Loucy (cell line): ENCODE measurements around the gene RBM28.

ENCODE experiments used
- H2AFZ ChIP-seq: fragments of 200-600 bp; sonication (generic); 2 replicates; pipeline ENCODE4 v1.6.0; 2016; ENCODE audit warnings: antibody characterized with exemption, mild to moderate bottlenecking, low read length, moderate library complexity
- H3F3A ChIP-seq: fragments of 200-600 bp; 2 replicates; pipeline ENCODE4 v1.6.0; 2016; ENCODE audit warnings: antibody characterized with exemption, low read depth, mild to moderate bottlenecking
- H3K27me3 ChIP-seq: fragments of 200-600 bp; sonication (generic); 2 replicates; pipeline ENCODE4 v1.6.1; 2014; ENCODE audit warnings: low read length, mild to moderate bottlenecking; ENCODE audit not compliant: insufficient read depth, poor library complexity, severe bottlenecking
- H3K36me3 ChIP-seq: fragments of 200-600 bp; sonication (generic); 2 replicates; pipeline ENCODE4 v1.6.1; 2016; ENCODE audit warnings: low read length; ENCODE audit not compliant: insufficient read depth
- H3K4me1 ChIP-seq: fragments of 200-600 bp; sonication (generic); 2 replicates; pipeline ENCODE4 v1.5.1; 2014; ENCODE audit warnings: low read length, mild to moderate bottlenecking; ENCODE audit not compliant: insufficient read depth, poor library complexity, severe bottlenecking
- H3K4me2 ChIP-seq: fragments of 200-600 bp; sonication (generic); 2 replicates; pipeline ENCODE4 v1.6.0; 2014; ENCODE audit warnings: antibody characterized with exemption, low read length, low read depth, mild to moderate bottlenecking; ENCODE audit not compliant: poor library complexity, severe bottlenecking
- H3K4me3 ChIP-seq: fragments of 200-600 bp; sonication (generic); 2 replicates; pipeline ENCODE4 v1.5.1; 2014; ENCODE audit warnings: low read length, mild to moderate bottlenecking, mixed read lengths; ENCODE audit not compliant: poor library complexity, severe bottlenecking
- H3K79me2 ChIP-seq: fragments of 200-600 bp; sonication (generic); 2 replicates; pipeline ENCODE4 v1.6.1; 2014; ENCODE audit warnings: low read length; ENCODE audit not compliant: insufficient read depth
- H3K9ac ChIP-seq: fragments of 200-600 bp; sonication (generic); 2 replicates; pipeline ENCODE4 v1.6.0; 2014; ENCODE audit warnings: mild to moderate bottlenecking, low read depth, low read length, moderate library complexity; ENCODE audit not compliant: poor library complexity, severe bottlenecking
- H3K9me2 ChIP-seq: fragments of 200-600 bp; sonication (generic); replicated peaks from 2 replicates; pipeline ENCODE4 v1.6.1; 2016; ENCODE audit warnings: low read depth, low read length, mixed read lengths
- H3K9me3 ChIP-seq: fragments of 200-600 bp; sonication (generic); 2 replicates; pipeline ENCODE4 v1.6.1; 2014; ENCODE audit warnings: mild to moderate bottlenecking, antibody characterized with exemption, low read length, low read depth; ENCODE audit not compliant: insufficient read depth
- H4K20me1 ChIP-seq: fragments of 200-600 bp; sonication (generic); 2 replicates; pipeline ENCODE4 v1.6.0; 2014; ENCODE audit warnings: antibody characterized with exemption, low read length, mild to moderate bottlenecking; ENCODE audit not compliant: insufficient read depth, poor library complexity, severe bottlenecking
- EZH2phosphoT487 ChIP-seq: fragments of 200-600 bp; IDR thresholded peaks from 2 replicates; pipeline ENCODE4 v1.6.1; 2018; ENCODE audit warnings: antibody characterized with exemption, mild to moderate bottlenecking, moderate library complexity, borderline replicate concordance
- TF ChIP-seq, protein P1 (sequence below): fragments of 200-600 bp; sonication (generic); conservative IDR thresholded peaks from 2 replicates; pipeline ENCODE4 v1.5.1; 2014; ENCODE audit warnings: mild to moderate bottlenecking, antibody characterized with exemption, low read length

The RBM28 gene

DNA sequence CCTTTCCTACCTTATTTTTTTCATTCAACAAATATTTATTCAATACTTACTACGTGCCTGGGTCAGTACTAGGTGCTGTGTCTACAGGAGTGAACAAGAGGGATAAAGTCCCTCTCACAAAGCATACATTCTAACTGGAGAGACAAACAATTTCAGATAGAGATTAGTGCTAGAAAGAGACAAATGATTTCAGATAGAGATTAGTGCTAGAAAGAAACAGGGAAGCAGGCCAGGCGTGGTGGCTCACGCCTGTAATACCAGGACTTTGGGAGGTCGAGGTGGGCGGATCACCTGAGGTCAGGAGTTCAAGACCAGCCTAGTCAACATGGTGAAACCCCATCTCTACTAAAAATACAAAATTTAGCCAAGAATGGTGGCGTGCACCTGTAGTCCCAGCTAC is 34.6 kb downstream of the RBM28 start:
- Histone ChIP-seq H3K4me1 (peaks cover 4% of the 10 kb centered on the region), H3K27me3 (no peaks in the 10 kb centered on the region), H3K4me2 (no peak overlapping the region), H3K4me3 (no peak overlapping the region), H3K9me2 (no peaks in the 10 kb centered on the region), H3K9me3 (no peaks in the 10 kb centered on the region), H3K79me2 (no peaks in the 10 kb centered on the region), H2AFZ (no peak overlapping the region), H4K20me1 (no peaks in the 10 kb centered on the region), H3K9ac (no peak overlapping the region), H3K36me3 (peaks cover 86% of the 10 kb centered on the region), H3F3A (no peaks in the 10 kb centered on the region)
- TF ChIP-seq EZH2phosphoT487 = no peak
- TF ChIP-seq, protein P1, sequence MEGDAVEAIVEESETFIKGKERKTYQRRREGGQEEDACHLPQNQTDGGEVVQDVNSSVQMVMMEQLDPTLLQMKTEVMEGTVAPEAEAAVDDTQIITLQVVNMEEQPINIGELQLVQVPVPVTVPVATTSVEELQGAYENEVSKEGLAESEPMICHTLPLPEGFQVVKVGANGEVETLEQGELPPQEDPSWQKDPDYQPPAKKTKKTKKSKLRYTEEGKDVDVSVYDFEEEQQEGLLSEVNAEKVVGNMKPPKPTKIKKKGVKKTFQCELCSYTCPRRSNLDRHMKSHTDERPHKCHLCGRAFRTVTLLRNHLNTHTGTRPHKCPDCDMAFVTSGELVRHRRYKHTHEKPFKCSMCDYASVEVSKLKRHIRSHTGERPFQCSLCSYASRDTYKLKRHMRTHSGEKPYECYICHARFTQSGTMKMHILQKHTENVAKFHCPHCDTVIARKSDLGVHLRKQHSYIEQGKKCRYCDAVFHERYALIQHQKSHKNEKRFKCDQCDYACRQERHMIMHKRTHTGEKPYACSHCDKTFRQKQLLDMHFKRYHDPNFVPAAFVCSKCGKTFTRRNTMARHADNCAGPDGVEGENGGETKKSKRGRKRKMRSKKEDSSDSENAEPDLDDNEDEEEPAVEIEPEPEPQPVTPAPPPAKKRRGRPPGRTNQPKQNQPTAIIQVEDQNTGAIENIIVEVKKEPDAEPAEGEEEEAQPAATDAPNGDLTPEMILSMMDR = no peak

DNA sequence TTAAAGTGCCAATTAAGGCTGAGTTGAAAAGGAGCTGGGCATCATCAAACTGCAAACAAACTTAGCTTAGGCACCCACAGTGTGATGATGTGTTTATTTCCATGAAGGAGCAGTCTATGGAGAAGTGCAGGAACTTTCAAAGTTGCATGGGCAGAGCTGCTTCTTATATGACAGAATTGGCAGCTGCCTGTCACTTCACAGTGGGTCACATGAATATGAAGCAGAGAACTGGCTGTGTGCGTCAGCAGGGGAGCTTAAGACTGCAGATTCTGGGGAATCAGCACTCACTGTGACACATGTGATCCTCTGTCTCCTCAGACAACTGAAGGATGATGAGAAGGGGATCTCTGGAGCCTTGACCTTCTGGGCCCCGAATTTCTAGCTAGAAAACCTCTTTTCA is 36.6 kb downstream of the RBM28 start:
- Histone ChIP-seq H3K27me3 (no peaks in the 10 kb centered on the region), H3K9ac (no peak overlapping the region), H4K20me1 (no peaks in the 10 kb centered on the region), H3K4me1 (peaks cover 3% of the 10 kb centered on the region), H3K4me2 (no peak overlapping the region), H3K36me3 (peaks cover 70% of the 10 kb centered on the region), H3F3A (no peaks in the 10 kb centered on the region), H3K9me2 (no peaks in the 10 kb centered on the region), H3K9me3 (no peaks in the 10 kb centered on the region), H3K4me3 (no peak overlapping the region), H2AFZ (no peak overlapping the region), H3K79me2 (no peaks in the 10 kb centered on the region)
- TF ChIP-seq EZH2phosphoT487 = no peak
- TF ChIP-seq, protein P1 = no peak

DNA sequence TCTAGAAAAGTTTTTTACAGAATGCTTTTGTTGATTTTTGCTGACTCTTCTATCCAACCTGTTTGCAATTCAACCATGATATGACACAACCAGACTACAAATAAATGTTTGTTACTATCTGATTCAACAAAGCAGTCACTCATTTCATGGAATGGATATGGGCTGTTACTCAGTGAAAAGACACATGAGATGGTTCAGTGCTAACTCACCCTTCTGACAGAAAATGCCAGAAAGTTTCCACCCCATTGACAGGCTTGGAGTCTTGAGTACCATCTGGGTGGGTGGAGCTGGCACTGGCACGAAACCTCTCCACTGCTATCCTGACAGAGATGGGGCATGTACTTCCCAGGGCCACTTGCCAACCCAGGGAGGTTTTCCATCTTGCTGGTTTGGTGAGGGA is 39.5 kb downstream of the RBM28 start:
- no peaks in the 10 kb centered on the region for H3K9me3 ChIP-seq
- no peaks in the 10 kb centered on the region for H4K20me1 ChIP-seq
- no peak overlapping the region for H3K9ac ChIP-seq
- peaks cover 1% of the 10 kb centered on the region for H3K4me1 ChIP-seq
- H3K79me2 ChIP-seq = no peaks in the 10 kb centered on the region
- no peak overlapping the region for H2AFZ ChIP-seq
- H3K4me2 ChIP-seq = no peak overlapping the region
- H3K9me2 ChIP-seq = no peaks in the 10 kb centered on the region
- H3K27me3 ChIP-seq = no peaks in the 10 kb centered on the region
- no peaks in the 10 kb centered on the region for H3F3A ChIP-seq
- TF ChIP-seq, protein P1 = no peak
- no peak for TF ChIP-seq EZH2phosphoT487
- no peak overlapping the region for H3K4me3 ChIP-seq
- H3K36me3 ChIP-seq = peaks cover 42% of the 10 kb centered on the region
